ENCODE measurements around the gene STOML2. TPM values are rescaled to one million over a fixed set of nuclear protein-coding genes. Genes with fewer than 3 reads are reported as not detected.
A peak's percentile ranks its signal among the peaks of the same experiment; 100 is the strongest.

STOML2 gene
- total RNA-seq, 1 experiment from 2014 or later: 214 TPM

DNA sequence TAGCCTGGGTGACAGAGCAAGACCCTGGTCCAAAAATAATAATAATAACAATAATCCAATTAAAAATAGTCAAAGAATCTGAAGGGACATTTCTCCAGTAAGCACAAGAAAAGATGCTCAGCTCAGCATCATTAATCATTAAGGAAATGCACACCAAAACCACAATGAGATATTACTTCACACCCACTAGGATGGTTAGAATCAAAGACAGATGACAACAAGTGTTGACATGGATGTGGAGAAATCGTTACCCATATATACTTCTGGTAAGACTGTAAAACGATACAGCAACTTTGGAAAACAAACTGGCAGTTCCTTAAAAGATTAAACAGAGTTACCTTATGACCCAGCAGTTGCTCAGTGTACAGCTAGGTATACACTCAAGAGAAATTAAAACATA, 17.9 kb downstream of the STOML2 start (continued):
- TF ChIP-seq ZNF317 (CRISPR knock-in tag; IDR thresholded peaks at IDR 0.05; ENCODE audit: borderline replicate concordance, low read depth) (no peak), NFATC4 (CRISPR knock-in tag; IDR thresholded peaks at IDR 0.05) (no peak), RELA (CRISPR knock-in tag; IDR thresholded peaks at IDR 0.05; ENCODE audit: borderline replicate concordance) (no peak)
- TF ChIP-seq, protein P1, sequence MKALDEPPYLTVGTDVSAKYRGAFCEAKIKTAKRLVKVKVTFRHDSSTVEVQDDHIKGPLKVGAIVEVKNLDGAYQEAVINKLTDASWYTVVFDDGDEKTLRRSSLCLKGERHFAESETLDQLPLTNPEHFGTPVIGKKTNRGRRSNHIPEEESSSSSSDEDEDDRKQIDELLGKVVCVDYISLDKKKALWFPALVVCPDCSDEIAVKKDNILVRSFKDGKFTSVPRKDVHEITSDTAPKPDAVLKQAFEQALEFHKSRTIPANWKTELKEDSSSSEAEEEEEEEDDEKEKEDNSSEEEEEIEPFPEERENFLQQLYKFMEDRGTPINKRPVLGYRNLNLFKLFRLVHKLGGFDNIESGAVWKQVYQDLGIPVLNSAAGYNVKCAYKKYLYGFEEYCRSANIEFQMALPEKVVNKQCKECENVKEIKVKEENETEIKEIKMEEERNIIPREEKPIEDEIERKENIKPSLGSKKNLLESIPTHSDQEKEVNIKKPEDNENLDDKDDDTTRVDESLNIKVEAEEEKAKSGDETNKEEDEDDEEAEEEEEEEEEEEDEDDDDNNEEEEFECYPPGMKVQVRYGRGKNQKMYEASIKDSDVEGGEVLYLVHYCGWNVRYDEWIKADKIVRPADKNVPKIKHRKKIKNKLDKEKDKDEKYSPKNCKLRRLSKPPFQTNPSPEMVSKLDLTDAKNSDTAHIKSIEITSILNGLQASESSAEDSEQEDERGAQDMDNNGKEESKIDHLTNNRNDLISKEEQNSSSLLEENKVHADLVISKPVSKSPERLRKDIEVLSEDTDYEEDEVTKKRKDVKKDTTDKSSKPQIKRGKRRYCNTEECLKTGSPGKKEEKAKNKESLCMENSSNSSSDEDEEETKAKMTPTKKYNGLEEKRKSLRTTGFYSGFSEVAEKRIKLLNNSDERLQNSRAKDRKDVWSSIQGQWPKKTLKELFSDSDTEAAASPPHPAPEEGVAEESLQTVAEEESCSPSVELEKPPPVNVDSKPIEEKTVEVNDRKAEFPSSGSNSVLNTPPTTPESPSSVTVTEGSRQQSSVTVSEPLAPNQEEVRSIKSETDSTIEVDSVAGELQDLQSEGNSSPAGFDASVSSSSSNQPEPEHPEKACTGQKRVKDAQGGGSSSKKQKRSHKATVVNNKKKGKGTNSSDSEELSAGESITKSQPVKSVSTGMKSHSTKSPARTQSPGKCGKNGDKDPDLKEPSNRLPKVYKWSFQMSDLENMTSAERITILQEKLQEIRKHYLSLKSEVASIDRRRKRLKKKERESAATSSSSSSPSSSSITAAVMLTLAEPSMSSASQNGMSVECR (CRISPR knock-in tag; IDR thresholded peaks at IDR 0.05; ENCODE audit: borderline replicate concordance): no peak
- TF ChIP-seq, protein P2, sequence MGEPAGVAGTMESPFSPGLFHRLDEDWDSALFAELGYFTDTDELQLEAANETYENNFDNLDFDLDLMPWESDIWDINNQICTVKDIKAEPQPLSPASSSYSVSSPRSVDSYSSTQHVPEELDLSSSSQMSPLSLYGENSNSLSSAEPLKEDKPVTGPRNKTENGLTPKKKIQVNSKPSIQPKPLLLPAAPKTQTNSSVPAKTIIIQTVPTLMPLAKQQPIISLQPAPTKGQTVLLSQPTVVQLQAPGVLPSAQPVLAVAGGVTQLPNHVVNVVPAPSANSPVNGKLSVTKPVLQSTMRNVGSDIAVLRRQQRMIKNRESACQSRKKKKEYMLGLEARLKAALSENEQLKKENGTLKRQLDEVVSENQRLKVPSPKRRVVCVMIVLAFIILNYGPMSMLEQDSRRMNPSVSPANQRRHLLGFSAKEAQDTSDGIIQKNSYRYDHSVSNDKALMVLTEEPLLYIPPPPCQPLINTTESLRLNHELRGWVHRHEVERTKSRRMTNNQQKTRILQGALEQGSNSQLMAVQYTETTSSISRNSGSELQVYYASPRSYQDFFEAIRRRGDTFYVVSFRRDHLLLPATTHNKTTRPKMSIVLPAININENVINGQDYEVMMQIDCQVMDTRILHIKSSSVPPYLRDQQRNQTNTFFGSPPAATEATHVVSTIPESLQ (CRISPR knock-in tag; IDR thresholded peaks at IDR 0.05): no peak

DNA sequence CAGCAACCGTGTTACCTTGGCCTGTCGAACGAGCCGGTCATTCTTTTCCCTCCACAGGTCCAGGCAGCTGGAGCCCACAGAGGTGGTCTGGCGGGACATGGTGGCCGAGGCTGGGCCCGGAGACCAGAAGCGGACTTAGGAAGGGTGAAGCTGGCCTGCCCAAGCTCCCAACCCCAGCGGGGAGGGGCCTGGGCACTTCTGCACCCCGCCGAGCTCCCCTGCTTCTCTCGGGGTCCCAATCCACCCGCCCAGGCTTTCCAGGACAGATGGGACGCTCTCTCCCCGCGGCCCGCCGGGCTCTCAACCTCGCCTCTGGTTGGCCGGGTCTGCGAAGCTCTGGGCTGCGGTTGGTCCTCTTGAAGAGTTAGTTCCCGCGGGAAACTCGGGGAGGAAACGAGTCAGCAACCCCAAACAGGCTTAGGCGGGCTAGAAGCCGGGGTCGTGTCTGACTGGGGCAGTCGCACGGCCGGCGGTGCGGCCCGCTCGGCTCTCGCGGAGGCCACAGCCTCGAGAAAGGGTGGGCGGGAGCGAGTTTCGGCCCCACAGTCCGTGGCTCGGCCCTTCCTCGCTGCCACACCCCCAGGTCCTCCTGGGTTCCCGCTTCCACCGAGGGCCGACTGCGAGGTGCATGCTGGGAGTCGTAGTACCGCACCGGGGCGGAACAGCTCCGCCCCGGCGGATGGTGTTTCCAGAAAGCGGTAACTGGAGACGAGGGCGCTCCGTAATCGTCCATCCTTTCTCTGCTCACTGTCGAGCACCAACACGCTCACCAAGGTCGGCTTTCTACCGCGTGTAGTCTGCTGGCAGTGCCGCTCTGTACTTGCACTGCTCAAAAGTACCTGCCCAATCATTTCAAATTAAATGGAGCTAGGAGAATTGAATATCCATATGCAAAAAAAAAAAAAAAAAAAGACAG, 23.2 kb downstream of the STOML2 start, which contains the start of gene FANCG:
FANCG (minus strand) TSS at position 517 of the 916 bp plus-strand sequence; CDS start at position 99, 418 bp downstream.
- Mint-ChIP-seq H3K4me3 (peak within 1 kb of the TSS; percentile 92), H3K9me3 (no peaks in the 10 kb centered on the region), H3K36me3 (peaks cover 34% of the 10 kb centered on the region), H3K4me1 (peaks cover 15% of the 10 kb centered on the region), H3K27me3 (ENCODE audit: low read depth) (no peaks in the 10 kb centered on the region), H3K27ac (peak within 1 kb of the TSS; percentile 99)
- ChIA-PET POLR2A (interaction anchor here (0.6 to 2.4 kb wide), 14 partner anchors 8 to 460 kb away, joined by 3 to 18 read pairs (median 4); partner anchors contain the start of genes ATOSB, DNAJB5, PIGO and STOML2), CTCF (interaction anchor here (0.5 to 2.3 kb wide), 22 partner anchors 8 to 686 kb away, joined by 3 to 19 read pairs (median 6); partner anchors contain the start of genes ATOSB, UNC13B and VCP)
- DNase-seq (ENCODE audit: low spot score) (peak; percentile 89), ATAC-seq (peak; percentile 92)
- TF ChIP-seq FOXJ3 (CRISPR knock-in tag; IDR thresholded peaks at IDR 0.05; ENCODE audit: borderline replicate concordance) (no peak), GABPB1 (CRISPR knock-in tag; IDR thresholded peaks at IDR 0.05) (peak; percentile 61; the same call in 1 of the 2 replicates), SP1 (CRISPR knock-in tag; conservative IDR thresholded peaks at IDR 0.05) (peak; percentile 46; the same call in 1 of the 2 replicates), MYBL2 (CRISPR knock-in tag; IDR thresholded peaks at IDR 0.05) (no peak), IRF2 (CRISPR knock-in tag; IDR thresholded peaks at IDR 0.05; ENCODE audit: borderline replicate concordance, low read depth) (no peak), FOXP1 (CRISPR knock-in tag; IDR thresholded peaks at IDR 0.05; ENCODE audit: borderline replicate concordance) (peak; percentile 74; the same call in 1 of the 2 replicates), TCF7 (CRISPR knock-in tag; IDR thresholded peaks at IDR 0.05; ENCODE audit: low read depth) (no peak)
- TF ChIP-seq, protein P1 (CRISPR knock-in tag; IDR thresholded peaks at IDR 0.05; ENCODE audit: borderline replicate concordance): peak; percentile 45; the same call in 1 of the 2 replicates
- TF ChIP-seq, protein P3, sequence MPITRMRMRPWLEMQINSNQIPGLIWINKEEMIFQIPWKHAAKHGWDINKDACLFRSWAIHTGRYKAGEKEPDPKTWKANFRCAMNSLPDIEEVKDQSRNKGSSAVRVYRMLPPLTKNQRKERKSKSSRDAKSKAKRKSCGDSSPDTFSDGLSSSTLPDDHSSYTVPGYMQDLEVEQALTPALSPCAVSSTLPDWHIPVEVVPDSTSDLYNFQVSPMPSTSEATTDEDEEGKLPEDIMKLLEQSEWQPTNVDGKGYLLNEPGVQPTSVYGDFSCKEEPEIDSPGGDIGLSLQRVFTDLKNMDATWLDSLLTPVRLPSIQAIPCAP (CRISPR knock-in tag; IDR thresholded peaks at IDR 0.05): peak; percentile 20; the same call in 1 of the 2 replicates
- TF ChIP-seq, protein P4, sequence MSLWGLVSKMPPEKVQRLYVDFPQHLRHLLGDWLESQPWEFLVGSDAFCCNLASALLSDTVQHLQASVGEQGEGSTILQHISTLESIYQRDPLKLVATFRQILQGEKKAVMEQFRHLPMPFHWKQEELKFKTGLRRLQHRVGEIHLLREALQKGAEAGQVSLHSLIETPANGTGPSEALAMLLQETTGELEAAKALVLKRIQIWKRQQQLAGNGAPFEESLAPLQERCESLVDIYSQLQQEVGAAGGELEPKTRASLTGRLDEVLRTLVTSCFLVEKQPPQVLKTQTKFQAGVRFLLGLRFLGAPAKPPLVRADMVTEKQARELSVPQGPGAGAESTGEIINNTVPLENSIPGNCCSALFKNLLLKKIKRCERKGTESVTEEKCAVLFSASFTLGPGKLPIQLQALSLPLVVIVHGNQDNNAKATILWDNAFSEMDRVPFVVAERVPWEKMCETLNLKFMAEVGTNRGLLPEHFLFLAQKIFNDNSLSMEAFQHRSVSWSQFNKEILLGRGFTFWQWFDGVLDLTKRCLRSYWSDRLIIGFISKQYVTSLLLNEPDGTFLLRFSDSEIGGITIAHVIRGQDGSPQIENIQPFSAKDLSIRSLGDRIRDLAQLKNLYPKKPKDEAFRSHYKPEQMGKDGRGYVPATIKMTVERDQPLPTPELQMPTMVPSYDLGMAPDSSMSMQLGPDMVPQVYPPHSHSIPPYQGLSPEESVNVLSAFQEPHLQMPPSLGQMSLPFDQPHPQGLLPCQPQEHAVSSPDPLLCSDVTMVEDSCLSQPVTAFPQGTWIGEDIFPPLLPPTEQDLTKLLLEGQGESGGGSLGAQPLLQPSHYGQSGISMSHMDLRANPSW (CRISPR knock-in tag; conservative IDR thresholded peaks at IDR 0.05; ENCODE audit: low read depth): no peak
- TF ChIP-seq, protein P5, sequence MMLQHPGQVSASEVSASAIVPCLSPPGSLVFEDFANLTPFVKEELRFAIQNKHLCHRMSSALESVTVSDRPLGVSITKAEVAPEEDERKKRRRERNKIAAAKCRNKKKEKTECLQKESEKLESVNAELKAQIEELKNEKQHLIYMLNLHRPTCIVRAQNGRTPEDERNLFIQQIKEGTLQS (CRISPR knock-in tag; conservative IDR thresholded peaks at IDR 0.05): no peak

All from WTC11 (cell line).